Neuron (in vitro differentiated cells): Measurements from ENCODE around the gene FUOM.

Experiments used
- H2AFZ ChIP-seq: one replicate; pipeline ENCODE4 v1.6.1; 2013; ENCODE audit warnings: low read depth, mild to moderate bottlenecking, inconsistent platforms, low read length, moderate library complexity
- H3K27me3 ChIP-seq: one replicate; pipeline ENCODE4 v1.6.1; 2013; ENCODE audit warnings: low read length; ENCODE audit not compliant: insufficient read depth
- H3K36me3 ChIP-seq: one replicate; pipeline ENCODE4 v1.6.1; 2013; ENCODE audit warnings: low read length; ENCODE audit not compliant: insufficient read depth
- H3K4me1 ChIP-seq: one replicate; pipeline ENCODE4 v1.6.1; 2013; ENCODE audit warnings: low read length; ENCODE audit not compliant: insufficient read depth
- H3K4me3 ChIP-seq: 2 replicates; pipeline ENCODE4 v1.5.1; 2013; ENCODE audit warnings: mild to moderate bottlenecking, low read length, moderate library complexity
- H3K9me3 ChIP-seq: one replicate; pipeline ENCODE4 v1.6.1; 2013; ENCODE audit warnings: low read length

FUOM gene

DNA sequence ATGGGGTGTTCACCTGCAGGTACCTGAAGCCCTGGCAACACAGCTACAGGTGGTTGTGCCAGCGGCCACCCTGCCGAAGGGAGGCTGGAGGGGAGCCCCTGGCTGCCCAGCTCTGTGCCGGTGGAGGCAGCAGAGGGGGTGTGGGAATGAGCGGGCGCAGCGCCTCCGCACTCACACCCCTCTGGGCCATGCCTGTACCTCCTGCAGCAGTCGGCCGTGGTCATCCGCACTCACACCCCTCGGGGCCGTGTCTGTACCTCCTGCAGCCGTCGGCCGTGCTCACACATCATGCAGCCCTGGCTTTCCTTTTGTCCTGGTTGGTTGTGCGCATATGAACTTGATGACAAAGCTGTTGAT, 47.4 kb downstream of the FUOM start:
- H3K4me1 ChIP-seq, result peaks cover 20% of the 10 kb centered on the region
- no peaks in the 10 kb centered on the region for H3K27me3 ChIP-seq
- H3K36me3 ChIP-seq, result peaks cover 25% of the 10 kb centered on the region
- H3K9me3 ChIP-seq, result no peaks in the 10 kb centered on the region
- H2AFZ ChIP-seq, result no peak overlapping the region
- no peak overlapping the region for H3K4me3 ChIP-seq

DNA sequence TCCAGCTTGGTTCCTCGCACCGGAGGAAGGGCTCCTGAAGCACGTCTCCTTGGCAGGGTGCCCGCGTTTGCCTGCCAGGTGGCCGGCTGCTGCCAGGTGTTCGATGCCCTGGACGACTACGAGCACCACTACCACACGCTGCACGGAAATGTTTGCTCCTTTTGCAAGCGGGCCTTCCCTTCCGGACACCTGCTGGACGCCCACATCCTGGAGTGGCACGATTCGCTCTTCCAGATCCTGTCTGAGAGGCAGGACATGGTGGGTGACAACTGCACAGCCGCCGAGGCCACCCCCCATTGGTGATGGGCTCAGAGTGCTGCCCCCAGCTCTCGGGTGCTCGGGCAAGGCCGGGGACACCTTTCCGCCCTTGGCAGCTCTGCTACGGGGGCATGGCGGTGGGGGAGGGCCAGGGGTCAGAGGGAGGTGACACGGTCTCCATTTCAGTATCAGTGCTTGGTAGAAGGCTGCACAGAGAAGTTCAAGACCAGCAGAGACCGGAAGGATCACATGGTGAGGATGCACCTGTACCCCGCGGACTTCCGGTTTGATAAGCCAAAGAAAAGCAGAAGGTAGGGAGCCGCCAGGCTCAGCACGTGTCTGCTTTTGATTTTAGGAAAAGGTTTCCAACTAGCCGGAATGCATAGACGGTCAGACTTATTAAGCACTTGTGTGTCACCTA, 48.0 kb downstream of the FUOM start:
- peak overlapping the region; percentile 82 for H3K4me3 ChIP-seq
- peaks cover 25% of the 10 kb centered on the region for H3K36me3 ChIP-seq
- H3K4me1 ChIP-seq, result peaks cover 20% of the 10 kb centered on the region
- H2AFZ ChIP-seq, result no peak overlapping the region
- no peaks in the 10 kb centered on the region for H3K27me3 ChIP-seq
- H3K9me3 ChIP-seq, result no peaks in the 10 kb centered on the region

DNA sequence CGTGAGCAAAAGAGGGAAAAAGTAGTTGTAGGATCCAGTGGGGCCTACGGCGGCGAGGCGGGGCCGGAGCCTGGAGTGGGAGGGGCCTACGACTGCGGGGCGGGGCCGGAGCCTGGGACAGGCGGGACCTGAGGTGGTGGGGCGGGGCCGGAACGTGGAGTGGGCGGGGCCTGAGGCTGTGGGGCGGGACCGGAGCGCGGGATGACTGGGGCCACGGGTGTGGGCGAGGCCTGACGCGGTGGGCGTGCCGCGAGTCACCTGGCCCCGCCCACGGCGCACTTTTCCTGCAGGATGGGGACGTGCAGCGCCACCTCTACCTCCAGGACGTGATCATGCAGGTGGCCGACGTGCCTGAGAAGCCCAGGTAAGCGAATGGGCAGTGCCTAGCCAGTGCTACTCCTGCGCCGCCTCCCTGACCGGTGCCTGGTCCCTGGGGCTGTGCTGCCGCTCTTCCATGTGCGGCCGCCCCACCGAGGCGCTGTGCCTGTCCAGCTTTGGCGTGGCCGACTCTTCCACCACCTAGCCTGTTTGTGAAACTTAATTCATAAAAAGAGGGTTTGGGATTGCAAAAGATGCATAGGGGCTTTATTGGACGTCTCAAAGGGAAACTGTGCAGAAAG, 48.6 kb downstream of the FUOM start:
- H3K4me3 ChIP-seq, result peak overlapping the region; percentile 82
- no peaks in the 10 kb centered on the region for H3K27me3 ChIP-seq
- H3K36me3 ChIP-seq, result peaks cover 25% of the 10 kb centered on the region
- H3K9me3 ChIP-seq, result no peaks in the 10 kb centered on the region
- peak overlapping the region; percentile 86 for H2AFZ ChIP-seq
- peaks cover 20% of the 10 kb centered on the region for H3K4me1 ChIP-seq

DNA sequence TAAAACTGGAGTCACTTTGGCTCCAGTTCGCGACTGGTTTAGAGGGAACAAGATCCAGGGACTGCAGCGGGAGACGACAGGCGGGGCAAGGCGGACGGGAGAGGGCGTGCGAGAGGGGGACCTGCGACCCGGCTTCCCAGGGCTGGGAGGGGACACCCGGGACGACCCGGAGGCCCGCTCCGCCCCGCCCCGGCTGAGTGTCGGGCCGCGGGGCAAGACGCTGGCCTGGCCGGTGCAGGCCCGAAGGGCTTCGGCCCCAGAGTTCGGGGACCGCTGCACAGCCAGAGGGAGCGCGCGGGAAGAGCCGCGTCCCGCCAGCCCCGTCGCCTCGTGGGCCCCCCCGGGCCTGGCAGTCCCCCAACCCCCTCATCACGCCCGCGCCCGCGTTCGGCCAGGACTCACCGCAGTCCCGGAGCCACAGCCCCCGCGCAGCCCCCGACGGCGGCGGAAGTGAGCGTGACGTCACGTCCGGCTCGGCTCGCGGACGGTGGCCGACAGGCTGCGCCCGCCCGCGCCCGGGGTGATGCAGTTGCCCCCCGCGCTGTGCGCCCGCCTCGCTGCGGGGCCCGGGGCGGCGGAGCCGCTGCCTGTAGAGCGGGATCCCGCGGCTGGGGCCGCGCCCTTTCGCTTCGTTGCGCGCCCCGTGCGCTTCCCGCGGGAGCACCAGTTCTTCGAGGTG, 49.3 kb downstream of the FUOM start, which contains the start of the genes TUBGCP2 and ZNF511:
TSS of gene TUBGCP2 (minus strand) at position 452 of the 679 bp plus-strand sequence. CDS start 5,931 bp downstream, outside the sequence.
TSS of gene ZNF511 (plus strand) at position 494 of the 679 bp plus-strand sequence. CDS start at position 524, 30 bp downstream.
- Histone ChIP-seq H3K4me1 (peaks cover 20% of the 10 kb centered on the region), H2AFZ (peak within 1 kb of the TSS; percentile 86), H3K9me3 (no peaks in the 10 kb centered on the region), H3K27me3 (no peaks in the 10 kb centered on the region), H3K36me3 (peaks cover 25% of the 10 kb centered on the region), H3K4me3 (peak within 1 kb of the TSS; percentile 82)

GRCh38 chr10:133307776-133308420, 49.9 kb downstream of the FUOM start:
- Histone ChIP-seq H3K36me3 (peaks cover 25% of the 10 kb centered on the region), H3K4me1 (peaks cover 20% of the 10 kb centered on the region), H3K4me3 (peak overlapping the region; percentile 82)

GRCh38 chr10:133306941-133307379, 50.9 kb downstream of the FUOM start:
- Histone ChIP-seq H3K36me3 (peaks cover 28% of the 10 kb centered on the region), H3K4me1 (peaks cover 20% of the 10 kb centered on the region), H3K27me3 (no peaks in the 10 kb centered on the region), H2AFZ (no peak overlapping the region), H3K9me3 (no peaks in the 10 kb centered on the region), H3K4me3 (no peak overlapping the region)

More at GRCh38 chr10:133307776-133308420, 49.9 kb downstream of the FUOM start:
- H3K27me3 ChIP-seq, result no peaks in the 10 kb centered on the region
- H2AFZ ChIP-seq, result peak overlapping the region; percentile 86
- no peaks in the 10 kb centered on the region for H3K9me3 ChIP-seq

DNA sequence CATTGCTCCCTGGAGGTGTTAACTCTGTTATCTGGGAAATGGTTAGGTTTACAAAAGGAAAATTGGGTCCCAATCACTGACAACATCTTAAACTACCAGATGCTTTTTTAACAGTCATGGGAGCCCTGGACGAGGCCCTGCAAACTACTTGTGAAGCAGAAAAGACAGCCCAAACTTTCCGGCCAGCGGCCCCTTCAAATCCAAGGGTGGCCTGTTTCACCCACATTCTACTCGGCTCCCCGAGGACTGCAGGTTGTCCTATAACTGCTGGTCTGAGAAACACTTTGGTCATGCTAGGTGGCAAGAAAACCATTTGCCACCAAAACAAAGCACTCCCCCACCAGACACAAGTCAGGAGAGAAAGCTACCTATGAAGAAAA, 51.7 kb downstream of the FUOM start:
- Histone ChIP-seq H3K4me1 (peaks cover 20% of the 10 kb centered on the region), H3K4me3 (no peak overlapping the region), H2AFZ (no peak overlapping the region), H3K9me3 (no peaks in the 10 kb centered on the region), H3K36me3 (peaks cover 23% of the 10 kb centered on the region), H3K27me3 (no peaks in the 10 kb centered on the region)
